Psoas muscle (tissue), 8 donors: ENCODE data around the gene YIPF4. TPM values are rescaled to one million over a fixed set of nuclear protein-coding genes. Genes with fewer than 3 reads are reported as not detected.

ENCODE experiments used
- ATAC-seq, 4 donors: fragments of 200-7000 bp; cut with Tn5 transposase; one replicate each; pipeline ENCODE4 v1.9.1; 2020; ENCODE audit warnings: moderate library complexity in 3 of 4, mild to moderate bottlenecking in 2 of 4
- DNase-seq, 2 donors: peaks; one replicate each; pipeline ENCODE4 v3.0.0-alpha.2; 2020
- H3K27ac ChIP-seq: fragments of 200-600 bp; one replicate; pipeline ENCODE4 v1.8.0; 2022
- H3K27me3 ChIP-seq, 3 donors: fragments of 200-600 bp in 1 of 3; one replicate each; pipeline versions ENCODE4 v1.6.1 to v1.8.0; 2013 to 2022; ENCODE audit warnings: low read length in 2 of 3, mild to moderate bottlenecking in 2 of 3, moderate library complexity in 1 of 3; ENCODE audit not compliant: insufficient read depth in 3 of 3
- H3K36me3 ChIP-seq, 2 donors: fragments of 200-600 bp in 1 of 2; one replicate each; pipeline versions ENCODE4 v1.6.1 to v1.8.0; 2013 to 2022; ENCODE audit warnings: low read depth in 1 of 2, mild to moderate bottlenecking in 1 of 2, moderate library complexity in 1 of 2; ENCODE audit not compliant: insufficient read depth in 1 of 2
- H3K4me1 ChIP-seq: fragments of 200-600 bp; one replicate; pipeline ENCODE4 v1.8.0; 2022
- H3K4me3 ChIP-seq: fragments of 200-600 bp; one replicate; pipeline ENCODE4 v1.8.0; 2022; ENCODE audit warnings: mild to moderate bottlenecking
- H3K9me3 ChIP-seq: fragments of 200-600 bp; one replicate; pipeline ENCODE4 v1.8.0; 2022
- WGBS, 3 donors: extraction: QIAGEN DNeasy Blood & Tissue Kit; methylation state at CpG; one replicate each; pipeline versions ENCODE4 v1.1.6 to v1.1.7; 2013; 5-methylcytosine and 5-hydroxymethylcytosine counted together
- intact Hi-C, 2 donors: fragments of 100-400 bp; cut with DNase I; formaldehyde crosslinking; loops; one replicate each; pipeline versions ENCODE4 v1.11.0 to v1.14.2; 2022
- polyA plus RNA-seq, 3 donors: library from polyadenylated mRNA; stranded (reverse); fragments of 200-250 nt; gene quantifications; one replicate each; pipeline ENCODE4 v1.2.3, GENCODE V29; 2013
- total RNA-seq, 4 donors: library from RNA; stranded (reverse); fragmentation: NEBNext Ultra II Directional in 2 of 4; extraction: Animal tissue kit (Norgen Biotek cat#: 25700) in 2 of 4; gene quantifications; one replicate each; pipeline versions ENCODE4 v1.2.1 to v1.2.4, GENCODE V29; 2021 to 2023
- TF ChIP-seq, protein P1 (sequence below): fragments of 200-600 bp; IDR thresholded peaks from one replicate; pipeline ENCODE4 v1.8.0; 2022; ENCODE audit warnings: antibody characterized with exemption
- donor health status: healthy with polysubstance abuse.
- donor health status: DM: no; HTN: no; CAD: no; lungs with moderate emphysema.
- donor health status: Bipolar disorder and iron deficiency.
- donor health status: healthy.
- donor health status: DM: yes; HTN: yes; CAD: no.
- donor health status: DM: no; HTN: no; CAD: no.
- donor health status: DM: no; HTN: no; CAD: no.
- donor health status: DM: yes; HTN: yes; CAD: no.

YIPF4 gene
- total and polyA plus RNA-seq, 7 donors = 17.9 to 62.0 (median 40.2) TPM

DNA sequence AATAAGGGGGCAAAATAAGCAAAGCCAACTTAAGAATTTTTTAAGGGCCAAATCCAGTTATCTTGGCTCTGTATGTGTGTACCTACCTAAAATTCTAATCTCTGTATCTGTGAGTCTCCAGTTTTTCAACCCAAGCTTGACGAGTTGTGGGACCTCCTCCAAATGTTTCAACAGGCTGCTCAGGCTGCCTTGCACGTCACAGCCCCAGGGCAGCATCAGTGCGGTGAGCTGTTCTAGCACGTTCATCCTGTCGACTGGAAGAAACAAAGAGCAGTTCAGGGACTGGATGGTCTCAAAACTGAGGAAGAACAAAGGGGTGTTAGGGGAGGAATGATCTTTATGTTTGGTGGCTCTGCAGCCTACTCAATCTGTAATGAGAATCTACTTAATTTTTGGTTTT, 42.4 kb upstream of the YIPF4 start:
- TF ChIP-seq, protein P1, sequence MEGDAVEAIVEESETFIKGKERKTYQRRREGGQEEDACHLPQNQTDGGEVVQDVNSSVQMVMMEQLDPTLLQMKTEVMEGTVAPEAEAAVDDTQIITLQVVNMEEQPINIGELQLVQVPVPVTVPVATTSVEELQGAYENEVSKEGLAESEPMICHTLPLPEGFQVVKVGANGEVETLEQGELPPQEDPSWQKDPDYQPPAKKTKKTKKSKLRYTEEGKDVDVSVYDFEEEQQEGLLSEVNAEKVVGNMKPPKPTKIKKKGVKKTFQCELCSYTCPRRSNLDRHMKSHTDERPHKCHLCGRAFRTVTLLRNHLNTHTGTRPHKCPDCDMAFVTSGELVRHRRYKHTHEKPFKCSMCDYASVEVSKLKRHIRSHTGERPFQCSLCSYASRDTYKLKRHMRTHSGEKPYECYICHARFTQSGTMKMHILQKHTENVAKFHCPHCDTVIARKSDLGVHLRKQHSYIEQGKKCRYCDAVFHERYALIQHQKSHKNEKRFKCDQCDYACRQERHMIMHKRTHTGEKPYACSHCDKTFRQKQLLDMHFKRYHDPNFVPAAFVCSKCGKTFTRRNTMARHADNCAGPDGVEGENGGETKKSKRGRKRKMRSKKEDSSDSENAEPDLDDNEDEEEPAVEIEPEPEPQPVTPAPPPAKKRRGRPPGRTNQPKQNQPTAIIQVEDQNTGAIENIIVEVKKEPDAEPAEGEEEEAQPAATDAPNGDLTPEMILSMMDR = no peak
- H3K4me1 ChIP-seq = no peaks in the 10 kb centered on the region
- H3K9me3 ChIP-seq = no peaks in the 10 kb centered on the region
- DNase-seq = no peak
- H3K27me3 ChIP-seq = no peaks in the 10 kb centered on the region
- H3K27ac ChIP-seq = no peak overlapping the region
- peaks cover 0 to 56% of the 10 kb centered on the region in 2 donors for H3K36me3 ChIP-seq
- WGBS, 3 donors = 89 to 91% (median 91%) methylated on average over 5 of the region's 5 CpGs
- no peak overlapping the region for H3K4me3 ChIP-seq
- no peak for ATAC-seq
- intact Hi-C loops = no loop called here

GRCh38 chr2:32237488-32237887, 40.2 kb upstream of the YIPF4 start:
- Histone ChIP-seq H3K4me3 (no peak overlapping the region), H3K9me3 (no peaks in the 10 kb centered on the region), H3K27me3 (no peaks in the 10 kb centered on the region), H3K4me1 (no peaks in the 10 kb centered on the region), H3K36me3 (peaks cover 0 to 50% of the 10 kb centered on the region in 2 donors), H3K27ac (no peak overlapping the region)
- ATAC-seq = no peak
- TF ChIP-seq, protein P1 = no peak
- intact Hi-C loops = no loop called here
- DNase-seq = no peak
- 85 to 90% (median 85%) methylated on average over 2 of the region's 2 CpGs for WGBS, 3 donors

GRCh38 chr2:32237996-32238395, 39.7 kb upstream of the YIPF4 start:
- 88 to 96% (median 90%) methylated on average over 2 of the region's 2 CpGs for WGBS, 3 donors
- TF ChIP-seq, protein P1 = no peak
- DNase-seq (no peak), ATAC-seq (no peak)
- intact Hi-C loops = no loop called here
- Histone ChIP-seq H3K4me3 (no peak overlapping the region), H3K9me3 (no peaks in the 10 kb centered on the region), H3K4me1 (no peaks in the 10 kb centered on the region), H3K27me3 (no peaks in the 10 kb centered on the region), H3K36me3 (peaks cover 0 to 50% of the 10 kb centered on the region in 2 donors), H3K27ac (no peak overlapping the region)

- intact Hi-C loops = no loop called here
- Histone ChIP-seq H3K4me3 (no peak overlapping the region), H3K27me3 (no peaks in the 10 kb centered on the region), H3K27ac (no peak overlapping the region), H3K9me3 (no peaks in the 10 kb centered on the region), H3K36me3 (peaks cover 0 to 18% of the 10 kb centered on the region in 2 donors), H3K4me1 (no peaks in the 10 kb centered on the region)
- WGBS, 3 donors = 94 to 97% (median 95%) methylated on average over 3 of the region's 3 CpGs
- TF ChIP-seq, protein P1 = no peak
- DNase-seq = no peak
- ATAC-seq = no peak
Observed at GRCh38 chr2:32242331-32242730, 35.4 kb upstream of the YIPF4 start.

DNA sequence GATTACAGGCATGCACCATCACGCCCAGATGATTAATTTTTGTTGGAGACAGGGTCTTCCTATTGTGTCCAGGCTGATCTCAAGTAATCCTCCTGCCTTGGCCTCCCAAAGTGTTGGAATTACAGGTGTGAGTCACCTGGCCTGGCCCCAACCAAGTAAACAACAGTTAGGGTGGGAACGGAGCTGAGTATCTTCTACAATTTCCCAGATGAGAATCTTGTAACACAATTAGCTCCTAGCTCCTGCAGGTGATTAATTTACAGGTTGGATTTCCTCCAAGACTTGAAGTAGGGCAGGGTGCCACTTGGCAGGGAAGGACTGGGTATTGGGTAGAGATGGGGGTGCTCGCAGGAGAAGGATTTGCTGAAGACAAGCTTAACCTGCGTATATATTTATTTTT, 30.8 kb upstream of the YIPF4 start:
- TF ChIP-seq, protein P1 = no peak
- H3K27ac ChIP-seq = no peak overlapping the region
- no peaks in the 10 kb centered on the region for H3K4me1 ChIP-seq
- no peaks in the 10 kb centered on the region for H3K27me3 ChIP-seq
- 70 to 75% (median 73%) methylated on average over 4 of the region's 4 CpGs for WGBS, 3 donors
- H3K4me3 ChIP-seq = no peak overlapping the region
- H3K9me3 ChIP-seq = no peaks in the 10 kb centered on the region
- intact Hi-C loops = no loop called here
- DNase-seq = no peak
- no peak for ATAC-seq
- no peaks in the 10 kb centered on the region for H3K36me3 ChIP-seq
